Ishikawa (cell line): Measurements from ENCODE around the gene ASTN1.

Source experiments
- CEBPB ChIP-seq: IDR thresholded peaks from 2 replicates; pipeline ENCODE4 v1.6.1; 2012
- CREB1 ChIP-seq: IDR thresholded peaks from 2 replicates; pipeline ENCODE4 v1.6.1; 2012; ENCODE audit warnings: low read depth
- EGR1 ChIP-seq: IDR thresholded peaks from 2 replicates; pipeline ENCODE4 v1.6.1; 2012
- EP300 ChIP-seq: IDR thresholded peaks from 2 replicates; pipeline ENCODE4 v1.6.1; 2012; ENCODE audit warnings: borderline replicate concordance
- FOXM1 ChIP-seq: IDR thresholded peaks from 2 replicates; pipeline ENCODE4 v1.6.1; 2012; ENCODE audit warnings: low read depth, borderline replicate concordance
- MAX ChIP-seq: IDR thresholded peaks from 2 replicates; pipeline ENCODE4 v1.6.1; 2012
- NFIC ChIP-seq: IDR thresholded peaks from 2 replicates; pipeline ENCODE4 v1.6.1; 2012
- RAD21 ChIP-seq: IDR thresholded peaks from 2 replicates; pipeline ENCODE4 v1.6.1; 2012; ENCODE audit warnings: low read depth
- REST ChIP-seq: IDR thresholded peaks from 2 replicates; pipeline ENCODE4 v1.6.1; 2012; ENCODE audit warnings: low read depth, mild to moderate bottlenecking
- TAF1 ChIP-seq: IDR thresholded peaks from 2 replicates; pipeline ENCODE4 v1.6.1; 2012; ENCODE audit warnings: low read depth, mild to moderate bottlenecking
- TCF12 ChIP-seq: IDR thresholded peaks from 2 replicates; pipeline ENCODE4 v1.6.1; 2012; ENCODE audit warnings: low read depth
- TEAD4 ChIP-seq: IDR thresholded peaks from 2 replicates; pipeline ENCODE4 v1.6.1; 2012
- USF1 ChIP-seq: IDR thresholded peaks from 2 replicates; pipeline ENCODE4 v1.6.1; 2012
- YY1 ChIP-seq: IDR thresholded peaks from 2 replicates; pipeline ENCODE4 v1.6.1; 2012; ENCODE audit warnings: low read depth
- ZBTB7A ChIP-seq: IDR thresholded peaks from 2 replicates; pipeline ENCODE4 v1.6.1; 2012; ENCODE audit warnings: low read depth

The ASTN1 gene

GRCh38 chr1:176976771-176977170, 187.7 kb downstream of the ASTN1 start:
- TF ChIP-seq EGR1: no peak
- TF ChIP-seq EP300: no peak
- TF ChIP-seq YY1: no peak
- TF ChIP-seq MAX: no peak
- TF ChIP-seq FOXM1: no peak
- no peak for TF ChIP-seq TEAD4
- TF ChIP-seq TCF12: no peak

GRCh38 chr1:176976225-176976624, 188.3 kb downstream of the ASTN1 start:
- TF ChIP-seq TCF12 (no peak), MAX (no peak), YY1 (no peak), RAD21 (no peak), EP300 (no peak), CREB1 (no peak), ZBTB7A (no peak), REST (no peak), CEBPB (no peak), NFIC (no peak)

- no peak for TF ChIP-seq NFIC
- TF ChIP-seq ZBTB7A: no peak
- TF ChIP-seq EP300: no peak
- no peak for TF ChIP-seq REST
- no peak for TF ChIP-seq EGR1
These were observed 199.8 kb downstream of the ASTN1 start for GRCh38 chr1:176964687-176965086.

- TF ChIP-seq NFIC: no peak
- TF ChIP-seq TCF12: no peak
These were observed 201.3 kb downstream of the ASTN1 start for GRCh38 chr1:176963181-176963580.

GRCh38 chr1:176961678-176962077, 202.8 kb downstream of the ASTN1 start:
- TF ChIP-seq REST (no peak), MAX (no peak), NFIC (no peak), CEBPB (no peak), TAF1 (no peak), CREB1 (no peak), EP300 (no peak), ZBTB7A (no peak), YY1 (no peak), EGR1 (no peak), FOXM1 (no peak), USF1 (no peak), TCF12 (no peak), RAD21 (no peak)
